Skin of body (tissue), 2 donors: ENCODE measurements around the gene TM9SF3. TPM values are rescaled to one million over a fixed set of nuclear protein-coding genes. Genes with fewer than 3 reads are reported as not detected.

ENCODE experiments used
- DNase-seq: peaks from one replicate; lab custom pipeline; 2025; lab: John Stamatoyannopoulos, UW
- total RNA-seq: library from RNA; depleted of rRNA; stranded (reverse); fragments of >200 nt; gene quantifications from one replicate; pipeline ENCODE4 v1.2.3, GENCODE V29; 2014

The TM9SF3 gene
- 83.2 TPM for total RNA-seq

DNA sequence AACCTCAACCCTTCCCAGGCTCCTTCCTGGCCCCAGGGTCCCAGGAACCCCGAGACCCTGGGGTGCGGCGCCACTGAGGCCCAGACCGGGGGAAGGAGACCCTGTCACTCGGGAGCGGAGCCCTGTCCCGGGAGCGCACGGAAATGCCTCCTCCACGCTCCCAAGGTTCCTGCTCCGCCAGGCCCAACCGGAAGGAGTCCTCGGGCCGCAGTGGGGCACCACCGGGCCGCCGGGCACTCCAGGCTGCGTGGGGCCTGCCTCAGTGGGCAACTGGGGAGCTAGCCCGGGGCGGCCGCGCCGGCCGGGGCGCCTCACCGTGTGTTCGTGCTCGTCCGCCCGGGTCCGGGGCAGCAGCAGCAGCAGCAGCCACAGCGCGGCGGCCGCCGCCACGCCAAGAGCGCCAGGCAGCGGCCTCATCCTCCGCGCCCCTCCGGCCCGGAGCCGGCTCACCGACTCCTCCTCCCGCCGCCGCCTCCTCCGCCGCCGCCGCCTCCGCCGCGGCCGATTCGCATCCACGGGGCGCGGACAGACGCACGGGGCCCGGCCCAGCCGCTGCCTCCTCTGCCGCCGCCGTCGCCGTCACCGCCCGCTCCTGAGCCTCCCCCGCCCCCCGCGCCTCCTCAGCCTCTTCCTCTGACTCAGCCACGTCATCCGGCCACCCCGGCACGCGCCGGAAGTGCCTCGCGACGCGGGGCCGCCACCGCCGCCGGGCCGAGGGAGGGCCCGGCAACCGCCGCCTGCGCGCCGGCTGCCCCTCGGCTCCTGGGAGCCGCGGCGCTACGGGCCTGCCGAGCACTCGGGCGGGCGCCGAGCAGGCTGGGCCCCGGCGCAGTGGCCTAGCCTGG, at the start of gene TM9SF3:
Gene TM9SF3, minus strand, starts transcription at position 594 of the 845 bp plus-strand sequence. Its CDS starts 177 bp downstream, at position 417.
- peak; percentile 73 for DNase-seq

DNA sequence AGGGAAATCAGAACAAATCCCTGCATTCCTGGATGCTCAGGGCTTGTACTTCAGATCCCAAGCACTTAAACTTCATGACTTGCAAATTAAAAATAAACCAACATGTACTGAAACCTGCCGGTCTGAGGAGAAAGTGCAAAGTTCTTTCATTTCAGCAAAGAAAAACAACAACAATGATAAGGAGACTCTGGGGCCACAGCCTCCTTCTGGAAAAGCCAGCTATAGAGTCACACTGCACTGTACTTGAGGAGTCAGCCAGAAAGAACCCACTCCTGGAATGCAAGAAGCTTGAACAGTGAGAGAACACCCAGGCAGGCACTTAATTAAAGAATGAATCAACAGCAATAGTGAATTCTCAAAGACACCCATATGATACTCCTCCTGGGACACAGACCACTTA, 49.7 kb upstream of the TM9SF3 start:
- no peak for DNase-seq

- DNase-seq: peak; percentile 0
Measured at GRCh38 chr10:96632974-96633710, 46.3 kb upstream of the TM9SF3 start.

- DNase-seq: no peak
Measured at GRCh38 chr10:96627292-96627691, 40.5 kb upstream of the TM9SF3 start.

GRCh38 chr10:96626795-96627194, 40.0 kb upstream of the TM9SF3 start:
- no peak for DNase-seq

- no peak for DNase-seq
Measured at GRCh38 chr10:96625173-96625572, 38.4 kb upstream of the TM9SF3 start.

- no peak for DNase-seq
Measured at GRCh38 chr10:96622013-96622787, 35.4 kb upstream of the TM9SF3 start.

GRCh38 chr10:96619796-96620773, 33.3 kb upstream of the TM9SF3 start:
- peak; percentile 5 for DNase-seq

DNA sequence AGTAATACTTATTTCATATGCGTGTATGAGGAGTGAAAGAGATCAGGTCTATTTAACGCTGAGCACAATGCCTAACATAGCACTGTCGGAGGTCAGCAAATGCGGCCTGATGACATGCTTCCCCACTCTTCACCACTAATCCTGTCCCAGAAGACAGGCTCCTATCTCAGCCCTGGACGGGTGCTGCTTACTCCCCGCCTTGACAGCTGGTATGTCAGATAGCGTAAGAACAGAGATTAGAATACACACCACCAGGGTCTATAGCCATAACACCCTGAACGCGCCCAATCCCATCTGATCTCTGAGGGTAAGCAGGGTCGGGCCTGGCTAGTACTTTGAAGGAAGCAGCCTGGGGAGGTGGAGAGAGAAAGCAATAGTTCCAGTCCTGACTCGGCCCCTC, 32.3 kb upstream of the TM9SF3 start:
- no peak for DNase-seq

DNA sequence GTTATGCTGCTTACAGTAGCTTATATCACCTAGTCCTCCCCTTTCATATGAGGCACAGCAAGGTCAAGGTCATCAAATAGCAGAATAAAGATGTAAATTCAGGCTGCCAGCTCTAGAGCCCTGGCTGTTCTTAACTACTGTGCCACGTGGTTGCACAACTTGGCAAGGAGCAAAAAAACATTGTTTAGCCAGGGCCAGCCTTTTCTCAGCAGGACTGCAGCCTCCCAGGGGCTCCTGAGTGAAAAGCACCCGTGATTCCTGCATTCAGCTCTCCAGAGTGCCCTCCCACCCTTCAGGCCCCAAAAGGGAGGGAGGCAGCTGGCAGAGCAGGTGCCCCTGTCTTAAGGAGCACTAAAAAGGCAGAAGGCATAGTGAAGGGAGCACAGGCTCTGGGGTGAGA, 31.8 kb upstream of the TM9SF3 start:
- DNase-seq: no peak

DNA sequence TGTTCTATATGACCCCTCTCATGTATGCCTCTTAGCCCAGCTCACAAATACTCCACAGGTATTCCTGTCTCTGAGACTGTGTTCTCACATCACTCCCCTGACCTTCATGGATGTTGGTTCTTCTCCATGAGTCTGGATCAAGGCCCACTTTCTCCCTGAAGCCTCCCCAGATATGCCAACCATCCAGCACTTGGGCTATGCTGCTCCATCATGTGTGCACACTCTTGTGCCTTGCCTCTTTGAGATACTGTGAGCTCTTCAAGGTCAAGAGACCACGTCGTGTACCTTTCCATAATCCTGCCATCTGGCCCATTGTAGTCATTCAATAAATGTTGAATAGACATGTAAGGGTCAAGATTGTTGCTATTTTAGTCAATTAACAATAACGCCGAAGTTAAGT, 30.1 kb upstream of the TM9SF3 start:
- no peak for DNase-seq

DNA sequence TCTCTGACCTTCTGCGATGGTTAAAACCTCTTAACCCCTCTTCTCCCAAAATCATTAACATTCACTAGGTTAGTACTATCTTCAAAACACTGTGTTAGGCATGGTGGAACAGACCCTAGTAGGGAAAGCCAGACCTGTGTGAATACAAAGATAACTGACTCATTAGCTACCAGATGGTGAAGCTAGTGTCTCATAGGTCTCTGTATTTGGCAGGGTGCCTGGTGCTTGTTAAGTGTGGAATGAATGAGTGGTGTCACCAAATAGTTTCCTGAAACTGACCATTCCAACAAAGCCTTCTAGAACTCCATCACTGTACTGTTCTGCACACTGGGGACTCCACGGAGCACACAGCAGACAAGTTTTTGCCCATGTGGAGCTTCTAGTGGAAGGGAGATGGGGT, 27.7 kb upstream of the TM9SF3 start:
- no peak for DNase-seq

DNA sequence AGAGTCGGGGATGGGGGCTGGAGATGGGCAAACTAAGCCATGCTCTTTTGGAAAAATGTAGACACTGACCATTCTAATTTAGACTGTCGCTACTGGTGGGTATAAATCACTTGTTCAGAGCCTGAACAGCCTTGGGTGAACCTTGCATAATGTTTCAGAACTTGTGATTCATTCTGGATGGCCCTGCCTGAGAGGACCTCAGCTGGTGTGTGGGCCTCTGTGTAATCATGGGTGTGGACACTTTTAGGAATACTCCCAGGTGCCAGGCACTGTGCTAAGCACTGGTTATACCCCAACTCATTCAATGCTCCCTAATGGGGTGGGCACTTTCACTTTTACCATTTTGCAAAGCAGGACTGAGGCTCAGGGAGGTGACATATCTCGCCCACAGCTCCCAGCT, 26.8 kb upstream of the TM9SF3 start:
- no peak for DNase-seq

DNA sequence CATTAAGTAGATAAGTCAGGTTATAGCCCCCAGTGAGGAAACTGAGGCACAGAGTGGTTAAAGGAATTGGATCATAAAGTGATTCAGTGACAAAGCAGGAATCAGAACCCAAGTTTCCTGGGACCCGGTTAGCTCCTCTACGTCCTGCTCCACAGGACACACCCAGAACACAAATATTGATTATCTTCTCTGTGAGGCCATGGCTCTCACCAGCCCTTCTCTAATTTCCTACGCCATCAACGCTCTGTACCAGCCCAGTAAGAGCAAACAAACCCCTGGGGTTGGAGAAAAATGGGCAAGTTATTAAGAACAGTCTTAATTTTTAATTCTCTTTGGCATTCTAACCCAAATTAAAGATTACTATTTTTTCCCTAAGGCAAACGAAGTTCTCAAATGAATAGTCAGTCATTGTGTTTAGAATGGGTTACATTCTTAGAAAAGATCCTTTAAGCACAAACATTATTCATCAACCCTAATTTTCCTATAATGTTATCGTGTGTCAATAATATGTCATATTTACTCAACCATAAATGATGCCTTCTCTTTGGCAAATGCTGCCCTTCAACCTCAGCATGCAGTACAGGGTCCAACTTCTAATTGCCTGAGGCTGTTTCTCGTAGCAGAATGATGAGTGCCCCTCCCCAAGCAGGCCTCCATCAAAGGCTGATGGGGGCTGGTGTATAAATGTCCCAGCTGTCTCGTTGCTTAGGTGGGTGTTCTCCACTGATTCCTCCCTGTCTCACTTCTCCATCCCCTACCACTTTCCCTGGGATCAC, 25.4 kb upstream of the TM9SF3 start:
- DNase-seq: no peak

DNA sequence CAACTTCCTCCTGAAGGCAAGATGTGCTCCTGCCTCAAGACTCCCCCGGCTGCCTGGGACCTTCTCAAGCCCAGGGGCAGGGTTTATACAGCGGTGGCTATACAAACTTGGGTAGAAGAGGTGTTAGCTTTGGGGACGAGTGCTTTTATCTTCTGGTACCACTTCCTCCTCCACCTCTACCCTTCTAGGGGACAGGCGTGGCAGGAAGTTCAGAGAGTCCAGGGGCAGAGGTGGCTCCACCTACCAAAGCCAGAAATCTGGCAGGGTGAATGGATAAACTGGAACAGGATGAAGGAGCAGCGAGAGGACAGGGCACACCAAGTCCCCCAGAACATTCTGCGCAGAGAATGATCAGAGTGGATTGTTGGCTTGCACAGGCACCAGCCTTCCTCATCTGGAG, 24.0 kb upstream of the TM9SF3 start:
- no peak for DNase-seq

DNA sequence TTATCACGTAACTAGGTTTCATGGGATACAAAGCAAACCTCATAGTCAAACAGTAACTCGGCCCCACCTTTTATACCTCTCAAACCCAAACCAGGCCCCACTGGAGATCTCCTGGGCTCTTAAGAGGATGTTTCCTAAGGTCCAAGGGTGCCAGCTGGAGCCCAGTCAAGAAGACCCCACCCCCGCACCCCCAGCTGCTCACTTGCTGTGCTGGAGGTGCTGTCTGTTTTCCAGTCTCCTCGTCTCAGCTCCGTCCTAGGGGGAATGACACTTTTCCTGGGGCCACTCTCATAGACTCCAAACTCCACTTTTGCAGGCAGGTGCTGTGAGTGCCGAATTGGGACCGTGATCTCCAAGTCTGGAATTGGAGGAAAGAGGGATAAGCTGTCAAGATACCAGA, 22.7 kb upstream of the TM9SF3 start:
- no peak for DNase-seq

DNA sequence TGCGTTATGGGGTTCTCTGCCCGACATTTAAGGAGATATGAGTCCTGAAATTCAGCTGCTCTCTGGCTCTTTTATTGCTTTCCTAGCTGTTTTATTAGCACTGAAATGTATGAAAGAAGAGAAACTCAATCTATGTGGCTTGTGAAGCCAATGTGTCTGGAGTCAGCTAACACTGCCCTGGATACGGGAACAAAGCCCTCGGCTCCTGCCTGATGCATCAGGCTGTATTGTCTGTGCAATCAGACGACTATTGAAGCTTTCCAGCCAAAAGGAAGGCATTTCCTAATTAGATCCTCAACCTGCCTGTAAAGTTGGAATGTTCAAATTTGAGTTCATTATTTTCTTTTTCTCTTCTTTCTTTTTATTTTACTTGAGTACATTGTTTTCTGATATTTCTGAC, 22.0 kb upstream of the TM9SF3 start:
- DNase-seq: no peak

DNA sequence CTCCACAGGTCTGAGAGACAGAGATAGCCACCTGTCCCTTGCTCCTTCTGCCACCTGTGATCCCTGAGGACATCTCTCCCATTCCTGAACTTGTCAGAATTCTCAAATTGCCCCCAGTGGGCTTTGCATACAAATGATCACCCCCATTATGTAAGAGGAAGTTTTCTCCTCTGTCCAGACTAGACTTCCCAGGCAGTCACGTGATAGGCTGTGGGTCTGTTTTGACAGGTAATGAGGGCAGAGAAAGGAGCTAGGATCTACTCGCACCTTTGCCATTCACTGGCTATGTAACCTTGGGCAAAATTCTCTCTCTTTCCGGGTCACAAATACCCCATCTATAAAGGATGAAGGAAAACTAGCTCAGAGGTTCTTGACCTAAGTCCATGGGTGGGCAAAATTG, 21.4 kb upstream of the TM9SF3 start:
- no peak for DNase-seq

GRCh38 chr10:96606946-96607345, 20.1 kb upstream of the TM9SF3 start:
- no peak for DNase-seq

DNA sequence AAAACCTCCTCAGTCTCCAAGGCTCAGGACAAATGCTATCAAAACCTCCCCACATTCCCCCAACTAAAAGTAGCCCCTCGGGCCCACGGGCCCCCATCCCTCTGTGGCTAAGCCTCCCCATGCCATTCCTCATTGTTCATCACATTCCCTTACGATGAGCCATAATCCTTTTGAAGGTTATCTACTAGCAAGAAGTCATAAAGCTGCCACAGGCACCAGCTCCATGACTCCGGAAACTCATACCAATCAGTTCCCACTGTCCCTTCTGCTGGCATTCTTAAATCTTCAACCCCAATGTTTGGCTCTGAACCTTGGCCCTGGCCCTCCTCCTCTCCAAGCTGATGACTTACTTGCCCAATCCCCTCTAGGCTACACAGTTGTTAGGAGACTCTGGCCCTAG, 19.4 kb upstream of the TM9SF3 start:
- DNase-seq: no peak
